Kidney (tissue), 14 donors: Measurements from ENCODE around the gene CXCL8. TPM values are rescaled to one million over a fixed set of nuclear protein-coding genes. Genes with fewer than 3 reads are reported as not detected.

Source experiments
- DNase-seq, 5 donors: peaks; one replicate each; pipeline ENCODE4 v3.0.0-alpha.2; 2013 to 2020
- FAIRE-seq: peaks from 2 replicates; lab custom pipeline; 2012; peaks lifted over from hg19 to GRCh38; lab: Jason Lieb, UNC
- H3K27ac ChIP-seq, 2 donors: one replicate each; pipeline ENCODE4 v1.7.0; 2013; ENCODE audit warnings: low read depth in 2 of 2, low read length in 2 of 2, inconsistent platforms in 1 of 2
- H3K27me3 ChIP-seq: one replicate; pipeline ENCODE4 v1.7.1; 2013; ENCODE audit warnings: low read length, inconsistent platforms; ENCODE audit not compliant: control insufficient read depth, insufficient read depth
- H3K36me3 ChIP-seq, 3 donors: one replicate each; pipeline versions ENCODE4 v1.7.0 to v1.7.1; 2013; ENCODE audit warnings: low read length in 3 of 3, control low read depth in 1 of 3, inconsistent platforms in 1 of 3; ENCODE audit not compliant: insufficient read depth in 3 of 3, control insufficient read depth in 2 of 3
- H3K4me1 ChIP-seq, 3 donors: one replicate each; pipeline versions ENCODE4 v1.7.0 to v1.7.1; 2013; ENCODE audit warnings: low read length in 3 of 3, inconsistent platforms in 1 of 3, low read depth in 1 of 3; ENCODE audit not compliant: control insufficient read depth in 2 of 3, insufficient read depth in 2 of 3
- H3K4me3 ChIP-seq, 3 donors: one replicate each; pipeline versions ENCODE4 v1.7.0 to v1.8.1; 2013; ENCODE audit warnings: low read length in 3 of 3, control low read depth in 1 of 3, inconsistent platforms in 1 of 3
- H3K9ac ChIP-seq, 3 donors: one replicate each; pipeline versions ENCODE4 v1.7.0 to v1.7.1; 2013; ENCODE audit warnings: low read length in 3 of 3, control low read depth in 1 of 3, inconsistent platforms in 1 of 3
- H3K9me3 ChIP-seq, 3 donors: one replicate each; pipeline versions ENCODE4 v1.7.0 to v1.7.1; 2013; ENCODE audit warnings: low read length in 3 of 3, control low read depth in 1 of 3, inconsistent platforms in 1 of 3; ENCODE audit not compliant: control insufficient read depth in 2 of 3, insufficient read depth in 1 of 3
- intact Hi-C: fragments of 100-400 bp; cut with DNase I; formaldehyde crosslinking; loops from one replicate; pipeline ENCODE4 v1.11.1; 2022
- polyA plus RNA-seq: library from polyadenylated mRNA; stranded (reverse); fragments of 350-450 nt; fragmentation: Illumina TruSeq; extraction: RNeasy Lipid Tissue Mini Kit (QIAGEN cat#74804); gene quantifications from one replicate; pipeline ENCODE4 v1.2.3, GENCODE V29; 2014; ENCODE audit warnings: low read depth, low replicate concordance; ENCODE audit not compliant: insufficient read depth
- total RNA-seq: library from RNA; stranded (reverse); fragmentation: NEBNext Ultra II Directional; extraction: Animal tissue kit (Norgen Biotek cat#: 25700); gene quantifications from one replicate; pipeline ENCODE4 v1.2.1, GENCODE V29; 2021
- TF ChIP-seq, protein P1 (sequence below): IDR thresholded peaks from 3 replicates; pipeline ENCODE4 v1.5.1; 2012; ENCODE audit warnings: mild to moderate bottlenecking, moderate library complexity, borderline replicate concordance; ENCODE audit not compliant: insufficient read depth; ENCODE audit errors: extremely low read depth
- donor health status: control.
- donor health status: control.
- donor health status: control.
- donor health status: control.
- donor health status: control.
- donor health status: DM: yes; HTN: yes; CAD: no.
- donor health status: Normal renal cell carcinoma (clear cell type).

The CXCL8 gene
- total and polyA plus RNA-seq, 2 donors from 2014 or later: 1.3 to 4.8 TPM

DNA sequence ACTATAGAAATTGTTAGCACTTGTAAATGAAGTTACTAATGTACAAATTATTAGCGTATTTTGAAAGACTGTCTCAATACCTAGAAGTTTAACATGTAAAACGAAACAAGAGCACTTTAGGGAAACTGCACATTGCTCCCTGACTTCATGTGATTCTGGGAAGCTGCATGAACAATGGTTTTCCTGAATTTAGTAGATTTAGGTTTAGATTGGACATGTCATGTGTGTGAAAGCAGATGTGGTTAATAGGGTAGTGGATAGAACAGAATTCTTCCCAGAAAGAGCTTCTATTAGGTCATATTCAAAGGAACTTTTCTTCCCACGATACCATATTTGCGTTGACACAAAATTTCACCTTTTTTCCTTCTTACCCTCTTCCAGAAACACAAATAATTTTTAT, 14.9 kb upstream of the CXCL8 start:
- Histone ChIP-seq H3K9ac (no peak overlapping the region), H3K36me3 (no peaks in the 10 kb centered on the region), H3K27me3 (no peaks in the 10 kb centered on the region), H3K4me1 (no peaks in the 10 kb centered on the region), H3K27ac (no peak overlapping the region), H3K4me3 (no peak overlapping the region), H3K9me3 (no peaks in the 10 kb centered on the region)
- FAIRE-seq (no peak), DNase-seq (no peak)
- intact Hi-C loops: no loop called here
- TF ChIP-seq, protein P1, sequence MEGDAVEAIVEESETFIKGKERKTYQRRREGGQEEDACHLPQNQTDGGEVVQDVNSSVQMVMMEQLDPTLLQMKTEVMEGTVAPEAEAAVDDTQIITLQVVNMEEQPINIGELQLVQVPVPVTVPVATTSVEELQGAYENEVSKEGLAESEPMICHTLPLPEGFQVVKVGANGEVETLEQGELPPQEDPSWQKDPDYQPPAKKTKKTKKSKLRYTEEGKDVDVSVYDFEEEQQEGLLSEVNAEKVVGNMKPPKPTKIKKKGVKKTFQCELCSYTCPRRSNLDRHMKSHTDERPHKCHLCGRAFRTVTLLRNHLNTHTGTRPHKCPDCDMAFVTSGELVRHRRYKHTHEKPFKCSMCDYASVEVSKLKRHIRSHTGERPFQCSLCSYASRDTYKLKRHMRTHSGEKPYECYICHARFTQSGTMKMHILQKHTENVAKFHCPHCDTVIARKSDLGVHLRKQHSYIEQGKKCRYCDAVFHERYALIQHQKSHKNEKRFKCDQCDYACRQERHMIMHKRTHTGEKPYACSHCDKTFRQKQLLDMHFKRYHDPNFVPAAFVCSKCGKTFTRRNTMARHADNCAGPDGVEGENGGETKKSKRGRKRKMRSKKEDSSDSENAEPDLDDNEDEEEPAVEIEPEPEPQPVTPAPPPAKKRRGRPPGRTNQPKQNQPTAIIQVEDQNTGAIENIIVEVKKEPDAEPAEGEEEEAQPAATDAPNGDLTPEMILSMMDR: no peak

DNA sequence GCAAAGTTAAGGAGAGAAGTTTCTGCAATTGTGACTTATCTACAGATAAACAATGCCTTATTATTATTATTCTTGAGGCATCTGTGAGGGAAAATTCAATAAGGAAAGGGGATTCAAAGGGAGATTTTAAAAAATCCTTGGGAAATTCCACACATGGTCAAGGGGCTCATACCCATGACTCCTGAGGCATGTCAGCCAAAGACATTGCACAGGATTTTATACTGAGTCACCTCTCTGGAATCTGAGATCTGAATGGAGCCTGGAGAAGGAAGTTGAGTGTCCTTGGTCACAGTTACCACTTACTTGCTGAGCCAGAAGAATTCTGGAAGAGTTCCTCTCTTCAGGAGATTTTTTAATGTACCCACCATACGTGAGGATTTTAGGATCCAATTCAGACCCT, 14.4 kb upstream of the CXCL8 start:
- intact Hi-C loops: no loop called here
- H3K4me1 ChIP-seq: no peaks in the 10 kb centered on the region
- H3K9ac ChIP-seq: no peak overlapping the region
- no peak overlapping the region for H3K27ac ChIP-seq
- TF ChIP-seq, protein P1: no peak
- no peaks in the 10 kb centered on the region for H3K36me3 ChIP-seq
- DNase-seq: no peak
- H3K27me3 ChIP-seq: no peaks in the 10 kb centered on the region
- H3K4me3 ChIP-seq: no peak overlapping the region
- no peaks in the 10 kb centered on the region for H3K9me3 ChIP-seq
- no peak for FAIRE-seq

DNA sequence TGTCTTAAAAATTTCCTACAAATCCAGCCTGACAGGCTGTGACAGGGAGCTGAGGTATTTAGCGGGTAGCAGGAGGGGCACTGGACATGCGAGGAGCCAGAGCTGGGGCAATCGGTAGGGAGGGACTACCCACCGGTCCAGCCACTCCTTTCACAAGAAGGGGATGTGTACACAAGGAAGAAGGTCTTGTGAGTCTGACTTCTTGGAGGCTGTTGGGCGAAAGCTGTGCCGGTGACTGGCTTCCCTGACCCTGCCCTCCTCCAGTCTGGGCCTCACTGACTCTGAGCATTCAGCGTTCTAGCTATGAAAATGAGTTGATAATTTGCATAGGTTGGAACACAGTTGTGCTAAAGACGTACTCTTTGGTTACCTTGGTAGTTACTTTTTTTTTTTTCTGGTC, 12.7 kb upstream of the CXCL8 start:
- FAIRE-seq (no peak), DNase-seq (peak in 1 of 5 donors; percentile 68)
- Histone ChIP-seq H3K9me3 (no peaks in the 10 kb centered on the region), H3K9ac (no peak overlapping the region), H3K36me3 (no peaks in the 10 kb centered on the region), H3K4me1 (no peaks in the 10 kb centered on the region), H3K27me3 (no peaks in the 10 kb centered on the region), H3K27ac (no peak overlapping the region), H3K4me3 (no peak overlapping the region)
- intact Hi-C loops: no loop called here
- TF ChIP-seq, protein P1: no peak

DNA sequence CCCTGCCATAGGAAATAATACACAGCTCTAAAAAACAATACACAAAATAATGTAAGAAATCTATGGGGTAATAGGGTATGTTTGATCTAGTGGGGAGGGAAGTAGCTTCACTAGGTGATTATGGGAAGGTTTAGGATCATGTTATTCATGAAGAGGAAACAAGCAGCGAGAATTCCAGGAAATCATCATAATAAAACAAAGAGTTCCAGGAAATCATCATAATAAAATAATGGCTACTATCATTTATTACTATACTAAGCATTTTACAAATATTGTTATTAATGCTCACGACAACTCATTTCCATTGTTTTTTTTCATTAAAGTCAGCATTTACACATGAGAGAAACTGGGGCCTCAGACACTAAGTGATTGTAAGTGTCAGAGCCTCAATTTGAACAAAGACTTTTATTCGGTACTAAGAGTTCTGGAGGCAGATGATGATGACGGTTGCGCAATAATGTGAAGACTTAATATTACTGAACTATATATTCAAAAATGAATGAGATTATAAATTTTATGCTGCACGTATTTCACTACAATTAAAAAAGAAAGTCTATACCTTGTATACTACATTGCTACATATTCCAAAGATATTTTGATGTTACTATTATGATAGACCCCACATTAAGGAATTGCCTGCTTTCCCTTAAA, 12.2 kb upstream of the CXCL8 start:
- TF ChIP-seq, protein P1: no peak
- DNase-seq: no peak
- FAIRE-seq: no peak
- H3K4me3 ChIP-seq: no peak overlapping the region
- no peaks in the 10 kb centered on the region for H3K4me1 ChIP-seq
- intact Hi-C loops: no loop called here
- H3K36me3 ChIP-seq: no peaks in the 10 kb centered on the region
- no peak overlapping the region for H3K27ac ChIP-seq
- no peaks in the 10 kb centered on the region for H3K27me3 ChIP-seq
- no peaks in the 10 kb centered on the region for H3K9me3 ChIP-seq
- no peak overlapping the region for H3K9ac ChIP-seq
